Neutrophil (primary cell): ENCODE data around the gene TRPM2.

Experiments
- H3K27ac ChIP-seq: fragments of 200-600 bp; sonication (generic); 2 replicates; pipeline ENCODE4 v1.5.1; 2016; ENCODE audit warnings: mild to moderate bottlenecking, moderate library complexity
- H3K27me3 ChIP-seq: fragments of 200-600 bp; sonication (generic); 2 replicates; pipeline ENCODE4 v1.6.0; 2016; ENCODE audit warnings: mild to moderate bottlenecking
- H3K36me3 ChIP-seq: fragments of 200-600 bp; sonication (generic); 2 replicates; pipeline ENCODE4 v1.5.1; 2017
- H3K4me1 ChIP-seq, 2 experiments: fragments of 200-600 bp in 1 of 2; sonication (generic) in 1 of 2; 1 replicate in 1 of 2; 2 replicates in 1 of 2; pipeline versions ENCODE4 v1.5.1 to v1.6.1; 2013 to 2016; ENCODE audit warnings: low read depth in 1 of 2, low read length in 1 of 2, mild to moderate bottlenecking in 1 of 2, moderate library complexity in 1 of 2; ENCODE audit not compliant: control insufficient read depth in 1 of 2, insufficient read depth in 1 of 2
- H3K4me3 ChIP-seq, 2 experiments: fragments of 200-600 bp in 1 of 2; sonication (generic) in 1 of 2; 1 replicate in 1 of 2; 2 replicates in 1 of 2; pipeline ENCODE4 v1.5.1; 2013 to 2016; ENCODE audit warnings: low read depth in 1 of 2, low read length in 1 of 2, mild to moderate bottlenecking in 1 of 2, moderate library complexity in 1 of 2
- H3K9me3 ChIP-seq: fragments of 200-600 bp; sonication (generic); 2 replicates; pipeline ENCODE4 v1.5.1; 2016
- TF ChIP-seq, protein P1 (sequence below): fragments of 200-600 bp; sonication (generic); IDR thresholded peaks from 2 replicates; pipeline ENCODE4 v1.5.1; 2016; ENCODE audit warnings: antibody characterized with exemption

Gene TRPM2

DNA sequence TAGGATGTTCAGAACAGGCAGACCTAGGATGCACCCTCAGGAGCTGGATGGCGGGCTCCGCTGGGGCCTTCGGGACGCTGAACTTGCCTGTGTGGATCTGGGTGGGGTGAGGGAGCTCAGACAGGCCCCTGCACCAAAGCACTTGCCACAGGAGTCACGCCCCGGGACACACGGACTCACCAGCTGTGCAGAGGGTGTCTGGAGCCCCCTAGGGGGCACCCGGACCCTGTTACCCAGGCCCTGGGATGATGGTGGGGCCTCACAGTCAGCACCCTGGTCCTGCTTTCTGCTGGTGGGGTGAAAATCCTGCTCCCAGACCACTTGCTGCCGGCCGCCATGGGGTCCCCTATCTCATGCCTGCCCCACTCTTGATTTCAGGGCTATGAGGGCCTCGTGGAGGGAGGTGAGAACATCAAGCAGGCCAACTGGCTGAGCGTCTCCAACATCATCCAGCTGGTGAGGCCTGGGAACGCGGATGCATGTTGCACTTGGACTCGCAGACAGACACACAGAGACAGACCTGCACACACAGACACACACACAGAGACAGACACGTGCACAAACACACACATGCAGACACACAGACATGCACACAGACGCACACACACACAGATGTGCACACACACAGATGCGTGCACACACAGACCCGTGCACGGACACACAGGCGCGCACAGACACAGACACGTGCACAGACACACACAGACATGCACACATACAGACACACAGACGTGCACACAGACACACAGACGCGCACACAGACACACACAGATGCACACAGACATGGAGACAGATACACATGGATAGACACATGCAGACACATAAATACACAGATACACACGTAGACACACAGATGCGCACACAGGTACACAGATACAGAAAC, 42.6 kb upstream of the TRPM2 start:
- Histone ChIP-seq H3K36me3 (peaks cover 80% of the 10 kb centered on the region), H3K27me3 (no peaks in the 10 kb centered on the region), H3K4me1 (no peaks in the 10 kb centered on the region), H3K9me3 (no peaks in the 10 kb centered on the region), H3K4me3 (no peak overlapping the region), H3K27ac (no peak overlapping the region)
- TF ChIP-seq, protein P1, sequence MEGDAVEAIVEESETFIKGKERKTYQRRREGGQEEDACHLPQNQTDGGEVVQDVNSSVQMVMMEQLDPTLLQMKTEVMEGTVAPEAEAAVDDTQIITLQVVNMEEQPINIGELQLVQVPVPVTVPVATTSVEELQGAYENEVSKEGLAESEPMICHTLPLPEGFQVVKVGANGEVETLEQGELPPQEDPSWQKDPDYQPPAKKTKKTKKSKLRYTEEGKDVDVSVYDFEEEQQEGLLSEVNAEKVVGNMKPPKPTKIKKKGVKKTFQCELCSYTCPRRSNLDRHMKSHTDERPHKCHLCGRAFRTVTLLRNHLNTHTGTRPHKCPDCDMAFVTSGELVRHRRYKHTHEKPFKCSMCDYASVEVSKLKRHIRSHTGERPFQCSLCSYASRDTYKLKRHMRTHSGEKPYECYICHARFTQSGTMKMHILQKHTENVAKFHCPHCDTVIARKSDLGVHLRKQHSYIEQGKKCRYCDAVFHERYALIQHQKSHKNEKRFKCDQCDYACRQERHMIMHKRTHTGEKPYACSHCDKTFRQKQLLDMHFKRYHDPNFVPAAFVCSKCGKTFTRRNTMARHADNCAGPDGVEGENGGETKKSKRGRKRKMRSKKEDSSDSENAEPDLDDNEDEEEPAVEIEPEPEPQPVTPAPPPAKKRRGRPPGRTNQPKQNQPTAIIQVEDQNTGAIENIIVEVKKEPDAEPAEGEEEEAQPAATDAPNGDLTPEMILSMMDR: no peak

DNA sequence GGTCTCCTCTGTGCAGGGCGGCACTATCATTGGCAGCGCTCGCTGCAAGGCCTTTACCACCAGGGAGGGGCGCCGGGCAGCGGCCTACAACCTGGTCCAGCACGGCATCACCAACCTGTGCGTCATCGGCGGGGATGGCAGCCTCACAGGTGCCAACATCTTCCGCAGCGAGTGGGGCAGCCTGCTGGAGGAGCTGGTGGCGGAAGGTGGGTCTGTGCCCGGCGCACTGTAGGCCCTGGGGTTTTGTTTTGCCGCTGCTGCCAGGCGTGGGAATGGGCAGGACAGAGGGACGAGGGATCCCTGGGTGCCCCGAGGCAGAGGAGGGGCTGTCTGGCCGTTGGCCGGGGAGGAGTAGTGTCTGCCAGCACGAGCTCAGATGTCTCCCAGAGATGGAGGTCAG, 41.3 kb upstream of the TRPM2 start:
- Histone ChIP-seq H3K27me3 (no peaks in the 10 kb centered on the region), H3K36me3 (peaks cover 88% of the 10 kb centered on the region), H3K4me3 (no peak overlapping the region), H3K9me3 (no peaks in the 10 kb centered on the region), H3K4me1 (no peaks in the 10 kb centered on the region), H3K27ac (no peak overlapping the region)
- TF ChIP-seq, protein P1: no peak

DNA sequence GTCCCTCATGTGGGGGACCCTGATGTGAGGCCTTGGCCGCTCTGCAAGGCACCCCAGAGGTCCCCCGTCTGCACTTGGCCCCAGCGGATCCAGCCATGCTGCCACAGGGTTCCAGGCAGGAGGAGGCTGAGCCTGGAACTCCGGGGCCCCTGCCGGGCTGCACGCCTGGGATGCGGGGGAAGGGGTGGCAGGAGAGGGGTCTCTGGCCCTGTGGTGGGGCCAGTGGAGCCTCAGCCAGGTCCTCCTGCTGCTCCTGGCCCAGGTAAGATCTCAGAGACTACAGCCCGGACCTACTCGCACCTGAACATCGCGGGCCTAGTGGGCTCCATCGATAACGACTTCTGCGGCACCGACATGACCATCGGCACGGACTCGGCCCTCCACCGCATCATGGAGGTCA, 40.7 kb upstream of the TRPM2 start:
- TF ChIP-seq, protein P1: no peak
- Histone ChIP-seq H3K36me3 (peaks cover 88% of the 10 kb centered on the region), H3K4me1 (no peaks in the 10 kb centered on the region), H3K4me3 (no peak overlapping the region), H3K9me3 (no peaks in the 10 kb centered on the region), H3K27ac (no peak overlapping the region), H3K27me3 (no peaks in the 10 kb centered on the region)

DNA sequence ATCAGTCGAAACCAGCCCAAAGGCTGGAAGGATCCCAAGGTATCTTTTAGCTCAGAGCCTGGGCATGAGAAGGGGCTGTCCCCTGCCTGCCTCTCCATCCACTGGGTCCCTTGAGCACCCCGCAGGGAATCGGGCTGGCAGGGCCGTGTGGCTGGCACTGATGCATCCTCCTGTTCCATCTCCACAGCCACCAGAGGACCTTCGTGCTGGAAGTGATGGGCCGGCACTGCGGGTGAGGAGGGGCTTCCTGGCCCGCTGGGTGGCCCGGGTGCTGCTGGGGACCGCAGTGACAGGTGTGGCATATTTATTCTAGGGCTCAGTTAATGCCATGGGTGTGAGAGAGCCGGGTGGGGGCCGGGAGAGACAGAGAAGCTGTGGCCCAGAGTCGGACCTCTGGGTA, 40.0 kb upstream of the TRPM2 start:
- Histone ChIP-seq H3K4me3 (no peak overlapping the region), H3K9me3 (no peaks in the 10 kb centered on the region), H3K27me3 (no peaks in the 10 kb centered on the region), H3K27ac (no peak overlapping the region), H3K4me1 (no peaks in the 10 kb centered on the region), H3K36me3 (peaks cover 93% of the 10 kb centered on the region)
- TF ChIP-seq, protein P1: no peak

DNA sequence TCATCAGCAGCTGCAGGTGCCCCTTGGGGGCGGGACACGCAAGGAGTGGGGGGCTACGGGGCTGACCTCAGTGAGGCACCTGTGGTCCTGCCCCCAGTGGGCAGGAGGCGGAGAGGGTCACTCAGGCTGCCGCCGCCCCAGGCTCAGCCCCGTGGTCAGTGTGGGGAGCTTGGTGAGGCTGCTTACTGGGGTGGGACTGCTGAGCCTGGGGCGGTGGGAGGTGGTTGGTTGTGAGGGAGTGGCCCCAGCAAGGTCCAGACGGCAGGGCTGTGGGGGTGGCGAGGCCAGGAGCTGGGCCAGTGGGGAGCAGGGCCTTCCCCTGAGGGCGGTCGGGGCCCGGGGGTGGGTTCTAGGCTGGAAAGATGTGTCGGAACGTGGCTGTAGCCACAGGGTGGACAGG, 39.3 kb upstream of the TRPM2 start:
- Histone ChIP-seq H3K27ac (no peak overlapping the region), H3K27me3 (no peaks in the 10 kb centered on the region), H3K4me3 (no peak overlapping the region), H3K9me3 (no peaks in the 10 kb centered on the region), H3K4me1 (no peaks in the 10 kb centered on the region), H3K36me3 (peaks cover 94% of the 10 kb centered on the region)
- TF ChIP-seq, protein P1: no peak
